ENCODE data around the gene NPL.

DNA sequence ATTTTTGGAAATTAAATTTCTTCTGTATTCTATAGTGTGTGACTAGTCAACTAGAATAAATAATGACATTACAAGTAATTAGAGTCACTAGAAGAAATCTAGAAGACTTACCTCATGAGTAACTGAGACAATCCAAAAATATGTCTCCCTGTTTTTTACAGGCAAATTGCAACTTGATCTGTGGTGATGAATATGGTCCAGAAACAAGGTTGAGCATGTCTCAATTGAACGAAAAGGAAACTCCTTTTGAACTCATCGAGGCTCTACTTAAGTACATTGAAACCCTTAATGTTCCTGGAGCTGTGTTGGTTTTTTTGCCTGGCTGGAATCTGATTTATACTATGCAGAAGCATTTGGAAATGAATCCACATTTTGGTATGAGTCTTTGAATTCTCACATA lies 86.3 kb downstream of the NPL start:
- TF ChIP-seq ZNF175 (CRISPR knock-in tag; IDR thresholded peaks at IDR 0.05; ENCODE audit: low read depth) (no peak), HOMEZ (CRISPR knock-in tag; IDR thresholded peaks at IDR 0.05) (no peak)
- TF ChIP-seq, protein P1, sequence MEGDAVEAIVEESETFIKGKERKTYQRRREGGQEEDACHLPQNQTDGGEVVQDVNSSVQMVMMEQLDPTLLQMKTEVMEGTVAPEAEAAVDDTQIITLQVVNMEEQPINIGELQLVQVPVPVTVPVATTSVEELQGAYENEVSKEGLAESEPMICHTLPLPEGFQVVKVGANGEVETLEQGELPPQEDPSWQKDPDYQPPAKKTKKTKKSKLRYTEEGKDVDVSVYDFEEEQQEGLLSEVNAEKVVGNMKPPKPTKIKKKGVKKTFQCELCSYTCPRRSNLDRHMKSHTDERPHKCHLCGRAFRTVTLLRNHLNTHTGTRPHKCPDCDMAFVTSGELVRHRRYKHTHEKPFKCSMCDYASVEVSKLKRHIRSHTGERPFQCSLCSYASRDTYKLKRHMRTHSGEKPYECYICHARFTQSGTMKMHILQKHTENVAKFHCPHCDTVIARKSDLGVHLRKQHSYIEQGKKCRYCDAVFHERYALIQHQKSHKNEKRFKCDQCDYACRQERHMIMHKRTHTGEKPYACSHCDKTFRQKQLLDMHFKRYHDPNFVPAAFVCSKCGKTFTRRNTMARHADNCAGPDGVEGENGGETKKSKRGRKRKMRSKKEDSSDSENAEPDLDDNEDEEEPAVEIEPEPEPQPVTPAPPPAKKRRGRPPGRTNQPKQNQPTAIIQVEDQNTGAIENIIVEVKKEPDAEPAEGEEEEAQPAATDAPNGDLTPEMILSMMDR (IDR thresholded peaks at IDR 0.05 in 2 of 3, conservative IDR thresholded peaks at IDR 0.05 in 1 of 3; ENCODE audit: insufficient read depth in 2 of 3, low read depth in 1 of 3, low read length in 3 of 3) = no peak

Measured in K562 (cell line).